Measurements from ENCODE around the gene SPECC1. TPM values are rescaled to one million over a fixed set of nuclear protein-coding genes. Genes with fewer than 3 reads are reported as not detected.

Gene SPECC1
- total RNA-seq, 1 donor from 2014 or later: 83.0 TPM

- no peak overlapping the region for H2AFZ ChIP-seq (ENCODE audit: low read depth, low read length)
- H3K27ac Mint-ChIP-seq (ENCODE audit: unreplicated experiment): no peak overlapping the region
- H3K9me3 ChIP-seq (ENCODE audit: insufficient read depth, low read depth, low read length): peaks cover 10% of the 10 kb centered on the region
Measured at GRCh38 chr17:20307326-20307910, 298.3 kb downstream of the SPECC1 start.

GRCh38 chr17:20310481-20310880 is 301.3 kb downstream of the SPECC1 start:
- DNase-seq (ENCODE audit: low read depth) (no peak), FAIRE-seq (no peak)
- Histone ChIP-seq H3K4me3 (ENCODE audit: insufficient read depth, low read depth, low read length) (no peak overlapping the region), H3K79me2 (ENCODE audit: insufficient read depth, low read length) (no peaks in the 10 kb centered on the region), H2AFZ (ENCODE audit: low read depth, low read length) (no peak overlapping the region), H3K9me3 (ENCODE audit: insufficient read depth, low read depth, low read length) (peaks cover 10% of the 10 kb centered on the region), H3K36me3 (ENCODE audit: insufficient read depth, low read length) (peaks cover 7% of the 10 kb centered on the region), H3K4me1 (ENCODE audit: insufficient read depth, low read length) (no peaks in the 10 kb centered on the region), H3K9ac (ENCODE audit: low read length) (no peak overlapping the region), H3K27me3 (ENCODE audit: insufficient read depth, low read length) (no peaks in the 10 kb centered on the region), H3K4me2 (ENCODE audit: low read length) (no peak overlapping the region), H4K20me1 (ENCODE audit: insufficient read depth, low read length) (no peaks in the 10 kb centered on the region), H3K27ac (ENCODE audit: low read depth, low read length) (no peak overlapping the region)
- H3K27ac Mint-ChIP-seq (ENCODE audit: unreplicated experiment): no peak overlapping the region
- H3K36me3 Mint-ChIP-seq (ENCODE audit: low read depth, unreplicated experiment): peaks cover 39% of the 10 kb centered on the region
- H3K4me3 Mint-ChIP-seq (ENCODE audit: unreplicated experiment): no peak overlapping the region
- TF ChIP-seq EZH2 (IDR thresholded peaks at IDR 0.05; ENCODE audit: insufficient read depth, low read length) (no peak), CTCF (IDR thresholded peaks at IDR 0.05; ENCODE audit: insufficient read depth, low read depth, low read length) (no peak)
- no peaks in the 10 kb centered on the region for H3K27me3 Mint-ChIP-seq (ENCODE audit: low read depth, unreplicated experiment)
- peaks cover 17% of the 10 kb centered on the region for H3K9me3 Mint-ChIP-seq (ENCODE audit: unreplicated experiment)
- H3K4me1 Mint-ChIP-seq (ENCODE audit: low read depth, unreplicated experiment): peaks cover 3% of the 10 kb centered on the region

More at GRCh38 chr17:20307326-20307910, 298.3 kb downstream of the SPECC1 start:
- FAIRE-seq (no peak), DNase-seq (ENCODE audit: low read depth) (no peak)
- no peak overlapping the region for H3K27ac ChIP-seq (ENCODE audit: low read depth, low read length)
- H3K36me3 ChIP-seq (ENCODE audit: insufficient read depth, low read length): peaks cover 7% of the 10 kb centered on the region
- no peak overlapping the region for H3K4me2 ChIP-seq (ENCODE audit: low read length)
- H3K79me2 ChIP-seq (ENCODE audit: insufficient read depth, low read length): no peaks in the 10 kb centered on the region
- H3K4me3 Mint-ChIP-seq (ENCODE audit: unreplicated experiment): no peak overlapping the region
- H3K9me3 Mint-ChIP-seq (ENCODE audit: unreplicated experiment): peaks cover 17% of the 10 kb centered on the region
- TF ChIP-seq CTCF (IDR thresholded peaks at IDR 0.05; ENCODE audit: insufficient read depth, low read depth, low read length) (no peak), EZH2 (IDR thresholded peaks at IDR 0.05; ENCODE audit: insufficient read depth, low read length) (no peak)
- H3K4me3 ChIP-seq (ENCODE audit: insufficient read depth, low read depth, low read length): no peak overlapping the region
- no peaks in the 10 kb centered on the region for H3K27me3 ChIP-seq (ENCODE audit: insufficient read depth, low read length)
- H3K4me1 Mint-ChIP-seq (ENCODE audit: low read depth, unreplicated experiment): peaks cover 5% of the 10 kb centered on the region
- no peaks in the 10 kb centered on the region for H3K27me3 Mint-ChIP-seq (ENCODE audit: low read depth, unreplicated experiment)
- no peaks in the 10 kb centered on the region for H4K20me1 ChIP-seq (ENCODE audit: insufficient read depth, low read length)
- H3K4me1 ChIP-seq (ENCODE audit: insufficient read depth, low read length): no peaks in the 10 kb centered on the region
- H3K9ac ChIP-seq (ENCODE audit: low read length): no peak overlapping the region
- peaks cover 39% of the 10 kb centered on the region for H3K36me3 Mint-ChIP-seq (ENCODE audit: low read depth, unreplicated experiment)

GRCh38 chr17:20313306-20313705 is 304.1 kb downstream of the SPECC1 start:
- no peaks in the 10 kb centered on the region for H3K9me3 ChIP-seq (ENCODE audit: insufficient read depth, low read depth, low read length)
- DNase-seq (ENCODE audit: low read depth) (no peak), FAIRE-seq (no peak)
- Mint-ChIP-seq H3K4me3 (ENCODE audit: unreplicated experiment) (no peak overlapping the region), H3K27me3 (ENCODE audit: low read depth, unreplicated experiment) (no peaks in the 10 kb centered on the region), H3K4me1 (ENCODE audit: low read depth, unreplicated experiment) (peaks cover 3% of the 10 kb centered on the region), H3K36me3 (ENCODE audit: low read depth, unreplicated experiment) (peaks cover 16% of the 10 kb centered on the region), H3K9me3 (ENCODE audit: unreplicated experiment) (no peaks in the 10 kb centered on the region), H3K27ac (ENCODE audit: unreplicated experiment) (no peak overlapping the region)
- peaks cover 7% of the 10 kb centered on the region for H3K36me3 ChIP-seq (ENCODE audit: insufficient read depth, low read length)
- H3K4me3 ChIP-seq (ENCODE audit: insufficient read depth, low read depth, low read length): no peak overlapping the region
- H4K20me1 ChIP-seq (ENCODE audit: insufficient read depth, low read length): no peaks in the 10 kb centered on the region
- no peak overlapping the region for H3K27ac ChIP-seq (ENCODE audit: low read depth, low read length)
- no peaks in the 10 kb centered on the region for H3K79me2 ChIP-seq (ENCODE audit: insufficient read depth, low read length)
- H3K4me2 ChIP-seq (ENCODE audit: low read length): no peak overlapping the region
- H3K27me3 ChIP-seq (ENCODE audit: insufficient read depth, low read length): no peaks in the 10 kb centered on the region
- no peak for TF ChIP-seq CTCF (IDR thresholded peaks at IDR 0.05; ENCODE audit: insufficient read depth, low read depth, low read length)
- no peak for TF ChIP-seq EZH2 (IDR thresholded peaks at IDR 0.05; ENCODE audit: insufficient read depth, low read length)
- H3K4me1 ChIP-seq (ENCODE audit: insufficient read depth, low read length): no peaks in the 10 kb centered on the region
- no peak overlapping the region for H3K9ac ChIP-seq (ENCODE audit: low read length)
- no peak overlapping the region for H2AFZ ChIP-seq (ENCODE audit: low read depth, low read length)

Data from astrocyte (in vitro differentiated cells and primary cell).